ENCODE results near the gene BBC3.
A peak's percentile ranks its signal among the peaks of the same experiment; 100 is the strongest.

The BBC3 gene

GRCh38 chr19:47239610-47240296 lies 8.8 kb upstream of the BBC3 start:
- H3K4me3 ChIP-seq: peak overlapping the region; percentile 64
- DNase-seq (ENCODE audit: low spot score): no peak
- TF ChIP-seq CTCF (IDR thresholded peaks at IDR 0.05): no peak
- H3K27ac ChIP-seq: peak overlapping the region in 1 of 2 donors; percentile 41

GRCh38 chr19:47239152-47239551 lies 8.2 kb upstream of the BBC3 start:
- peak overlapping the region in 1 of 2 donors; percentile 41 for H3K27ac ChIP-seq
- no peak for DNase-seq (ENCODE audit: low spot score)
- H3K4me3 ChIP-seq: peak overlapping the region; percentile 64
- TF ChIP-seq CTCF (IDR thresholded peaks at IDR 0.05): no peak

- Histone ChIP-seq H3K4me3 (no peak overlapping the region), H3K27ac (no peak overlapping the region)
- no peak for TF ChIP-seq CTCF (IDR thresholded peaks at IDR 0.05)
- DNase-seq (ENCODE audit: low spot score): no peak
These were observed 5.2 kb upstream of the BBC3 start for GRCh38 chr19:47236072-47236675.

GRCh38 chr19:47232422-47233211 lies 1.6 kb upstream of the BBC3 start:
- peak overlapping the region; percentile 98 for H3K4me3 ChIP-seq
- peak overlapping the region; percentile 97 to 98 for H3K27ac ChIP-seq
- DNase-seq (ENCODE audit: low spot score): no peak
- no peak for TF ChIP-seq CTCF (IDR thresholded peaks at IDR 0.05)

- Histone ChIP-seq H3K4me3 (peak overlapping the region; percentile 98), H3K27ac (peak overlapping the region; percentile 97 to 98)
- no peak for TF ChIP-seq CTCF (IDR thresholded peaks at IDR 0.05)
- DNase-seq (ENCODE audit: low spot score): peak; percentile 93
These were observed 436 bp upstream of the BBC3 start for GRCh38 chr19:47231215-47232054.

- peak overlapping the region; percentile 98 for H3K4me3 ChIP-seq
- peak overlapping the region; percentile 97 to 98 for H3K27ac ChIP-seq
- DNase-seq (ENCODE audit: low spot score): no peak
- peak; percentile 93 for TF ChIP-seq CTCF (IDR thresholded peaks at IDR 0.05)
These were observed 712 bp downstream of the BBC3 start for GRCh38 chr19:47230054-47230920.
